Upper lobe of right lung (tissue), 1 donor: ENCODE measurements around the gene PLP2. TPM values are rescaled to one million over a fixed set of nuclear protein-coding genes. Genes with fewer than 3 reads are reported as not detected.

ENCODE experiments used
- ATAC-seq: fragments of 200-7000 bp; cut with Tn5 transposase; one replicate; pipeline ENCODE4 v1.9.1; 2020; ENCODE audit warnings: mild to moderate bottlenecking, moderate library complexity
- DNase-seq: peaks from one replicate; pipeline ENCODE4 v3.0.0-alpha.2; 2020
- H3K27ac ChIP-seq: fragments of 200-600 bp; one replicate; pipeline ENCODE4 v1.8.0; 2022
- H3K27me3 ChIP-seq: fragments of 200-600 bp; one replicate; pipeline ENCODE4 v1.8.0; 2022; ENCODE audit warnings: mild to moderate bottlenecking
- H3K36me3 ChIP-seq: fragments of 200-600 bp; one replicate; pipeline ENCODE4 v1.8.0; 2022
- H3K4me1 ChIP-seq: fragments of 200-600 bp; one replicate; pipeline ENCODE4 v1.8.0; 2022
- H3K4me3 ChIP-seq: fragments of 200-600 bp; one replicate; pipeline ENCODE4 v1.8.0; 2022; ENCODE audit warnings: mild to moderate bottlenecking
- H3K9me3 ChIP-seq: fragments of 200-600 bp; one replicate; pipeline ENCODE4 v1.8.0; 2022
- intact Hi-C: fragments of 100-400 bp; cut with DNase I; formaldehyde crosslinking; loops from one replicate; pipeline ENCODE4 v1.11.0; 2022
- total RNA-seq: library from RNA; stranded (reverse); fragmentation: NEBNext Ultra II Directional; extraction: Animal tissue kit (Norgen Biotek cat#: 25700); gene quantifications from one replicate; pipeline ENCODE4 v1.2.1, GENCODE V29; 2021
- TF ChIP-seq, protein P1 (sequence below): fragments of 200-600 bp; IDR thresholded peaks from one replicate; pipeline ENCODE4 v1.8.0; 2022; ENCODE audit warnings: antibody characterized with exemption
- donor health status: DM: no; HTN: yes; CAD: no; lungs with severe emphysema.

Gene PLP2
- total RNA-seq, 1 donor from 2014 or later: 90.9 TPM

GRCh38 chrX:49161632-49162031, 10.1 kb upstream of the PLP2 start:
- Histone ChIP-seq H3K36me3 (no peaks in the 10 kb centered on the region), H3K27ac (no peak overlapping the region), H3K4me1 (no peaks in the 10 kb centered on the region), H3K9me3 (no peaks in the 10 kb centered on the region), H3K27me3 (no peaks in the 10 kb centered on the region), H3K4me3 (no peak overlapping the region)
- no peak for ATAC-seq
- intact Hi-C loops: no loop called here
- no peak for DNase-seq
- TF ChIP-seq, protein P1, sequence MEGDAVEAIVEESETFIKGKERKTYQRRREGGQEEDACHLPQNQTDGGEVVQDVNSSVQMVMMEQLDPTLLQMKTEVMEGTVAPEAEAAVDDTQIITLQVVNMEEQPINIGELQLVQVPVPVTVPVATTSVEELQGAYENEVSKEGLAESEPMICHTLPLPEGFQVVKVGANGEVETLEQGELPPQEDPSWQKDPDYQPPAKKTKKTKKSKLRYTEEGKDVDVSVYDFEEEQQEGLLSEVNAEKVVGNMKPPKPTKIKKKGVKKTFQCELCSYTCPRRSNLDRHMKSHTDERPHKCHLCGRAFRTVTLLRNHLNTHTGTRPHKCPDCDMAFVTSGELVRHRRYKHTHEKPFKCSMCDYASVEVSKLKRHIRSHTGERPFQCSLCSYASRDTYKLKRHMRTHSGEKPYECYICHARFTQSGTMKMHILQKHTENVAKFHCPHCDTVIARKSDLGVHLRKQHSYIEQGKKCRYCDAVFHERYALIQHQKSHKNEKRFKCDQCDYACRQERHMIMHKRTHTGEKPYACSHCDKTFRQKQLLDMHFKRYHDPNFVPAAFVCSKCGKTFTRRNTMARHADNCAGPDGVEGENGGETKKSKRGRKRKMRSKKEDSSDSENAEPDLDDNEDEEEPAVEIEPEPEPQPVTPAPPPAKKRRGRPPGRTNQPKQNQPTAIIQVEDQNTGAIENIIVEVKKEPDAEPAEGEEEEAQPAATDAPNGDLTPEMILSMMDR: no peak

- H3K27ac ChIP-seq: peak within 1 kb of the TSS; percentile 86
- peak within 1 kb of the TSS; percentile 49 for H3K4me3 ChIP-seq
- intact Hi-C loops: no loop called here
- no peaks in the 10 kb centered on the region for H3K36me3 ChIP-seq
- H3K4me1 ChIP-seq: no peaks in the 10 kb centered on the region
- no peaks in the 10 kb centered on the region for H3K27me3 ChIP-seq
- DNase-seq (no peak), ATAC-seq (no peak)
- H3K9me3 ChIP-seq: no peaks in the 10 kb centered on the region
- TF ChIP-seq, protein P1: no peak
Observed at GRCh38 chrX:49162620-49163019, 9.1 kb upstream of the PLP2 start, which contains the start of gene MAGIX. MAGIX (plus strand) TSS chrX:49162758; CDS start chrX:49162890, 132 bp downstream.

GRCh38 chrX:49163555-49164419, 7.9 kb upstream of the PLP2 start:
- peak; percentile 87 for ATAC-seq
- no peaks in the 10 kb centered on the region for H3K27me3 ChIP-seq
- TF ChIP-seq, protein P1: peak; percentile 68
- H3K9me3 ChIP-seq: no peaks in the 10 kb centered on the region
- H3K36me3 ChIP-seq: no peaks in the 10 kb centered on the region
- peaks cover 5% of the 10 kb centered on the region for H3K4me1 ChIP-seq
- DNase-seq: peak; percentile 93
- H3K4me3 ChIP-seq: peak overlapping the region; percentile 49
- H3K27ac ChIP-seq: peak overlapping the region; percentile 86
- intact Hi-C loops: no loop called here

DNA sequence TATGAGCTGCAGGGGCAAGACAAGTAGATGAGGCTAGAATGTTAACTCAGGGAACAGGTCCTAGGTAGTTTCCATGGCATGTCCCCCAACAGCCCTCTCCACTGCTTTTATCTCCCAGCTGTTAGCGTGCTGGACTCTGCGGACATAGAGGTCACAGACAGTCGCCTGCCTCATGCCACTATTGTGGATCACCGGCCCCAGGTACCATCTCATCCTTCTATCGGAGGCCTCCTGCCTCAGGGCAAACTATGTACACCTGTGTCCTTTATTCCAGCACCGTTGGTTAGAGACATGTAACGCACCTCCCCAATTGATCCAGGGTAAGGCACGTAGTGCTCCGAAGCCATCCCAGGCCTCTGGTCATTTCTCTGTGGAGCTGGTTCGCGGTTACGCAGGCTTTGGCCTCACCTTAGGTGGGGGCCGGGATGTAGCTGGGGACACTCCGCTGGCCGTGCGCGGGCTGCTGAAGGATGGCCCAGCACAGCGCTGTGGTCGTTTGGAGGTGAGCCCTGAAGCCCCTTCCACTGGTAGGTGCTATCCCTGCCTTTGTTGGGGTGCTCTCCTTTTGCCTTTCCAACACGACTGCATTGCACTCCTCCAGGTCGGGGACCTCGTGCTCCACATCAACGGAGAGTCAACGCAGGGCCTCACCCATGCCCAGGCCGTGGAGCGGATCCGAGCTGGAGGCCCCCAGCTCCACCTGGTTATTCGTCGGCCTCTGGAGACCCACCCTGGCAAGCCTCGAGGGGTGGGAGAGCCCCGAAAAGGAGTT, 6.9 kb upstream of the PLP2 start:
- no peak overlapping the region for H3K27ac ChIP-seq
- no peaks in the 10 kb centered on the region for H3K36me3 ChIP-seq
- H3K27me3 ChIP-seq: no peaks in the 10 kb centered on the region
- H3K4me1 ChIP-seq: peaks cover 5% of the 10 kb centered on the region
- H3K9me3 ChIP-seq: no peaks in the 10 kb centered on the region
- ATAC-seq (no peak), DNase-seq (no peak)
- H3K4me3 ChIP-seq: no peak overlapping the region
- intact Hi-C loops: no loop called here
- TF ChIP-seq, protein P1: no peak

DNA sequence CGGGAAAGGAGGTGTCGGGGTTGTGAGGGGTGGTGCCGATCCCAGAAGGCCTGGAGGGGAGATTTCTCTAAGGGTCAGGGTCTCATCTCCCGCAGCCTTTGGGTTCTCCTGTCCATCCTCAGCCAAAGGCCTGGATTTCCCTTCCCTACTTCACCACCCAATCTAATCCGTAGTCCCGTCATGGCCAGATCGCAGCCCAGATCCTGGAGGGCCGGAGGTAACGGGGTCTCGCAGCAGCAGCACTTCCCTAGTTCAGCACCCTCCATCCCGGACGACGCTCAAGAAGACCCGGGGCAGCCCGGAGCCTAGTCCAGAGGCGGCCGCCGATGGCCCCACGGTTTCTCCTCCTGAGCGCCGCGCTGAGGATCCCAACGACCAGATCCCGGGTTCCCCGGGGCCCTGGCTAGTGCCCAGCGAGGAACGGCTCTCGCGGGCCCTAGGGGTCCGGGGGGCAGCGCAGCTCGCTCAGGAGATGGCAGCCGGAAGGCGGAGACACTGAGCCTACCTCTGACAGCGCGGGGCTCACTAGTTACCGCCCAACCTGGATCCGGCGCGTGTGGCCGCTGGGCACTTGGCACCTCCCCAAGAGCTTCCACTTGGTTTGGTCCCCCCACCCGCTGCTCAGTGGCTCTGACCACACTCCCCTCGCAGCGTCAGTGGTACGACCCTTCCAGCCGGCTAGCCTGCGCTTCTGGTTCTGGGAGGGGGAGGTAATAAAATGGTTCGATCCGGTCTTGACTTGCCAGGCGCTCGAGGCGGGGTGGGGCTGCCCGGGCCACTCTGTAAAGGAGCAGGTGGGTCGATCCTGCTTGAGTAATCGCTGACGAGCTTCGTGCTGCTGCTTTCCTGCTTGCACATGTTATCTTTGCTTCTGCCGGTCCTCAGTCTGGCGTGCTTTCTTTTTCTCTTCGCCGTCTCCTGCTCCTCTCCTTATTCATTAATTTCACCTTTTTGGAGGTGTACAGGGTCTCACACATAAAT, 5.5 kb upstream of the PLP2 start:
- Histone ChIP-seq H3K27me3 (no peaks in the 10 kb centered on the region), H3K27ac (peak overlapping the region; percentile 87), H3K36me3 (no peaks in the 10 kb centered on the region), H3K4me1 (peaks cover 5% of the 10 kb centered on the region), H3K9me3 (no peaks in the 10 kb centered on the region), H3K4me3 (peak overlapping the region; percentile 40)
- TF ChIP-seq, protein P1: peak; percentile 24
- DNase-seq (peak; percentile 87), ATAC-seq (peak; percentile 59)
- intact Hi-C loops: no loop called here
